NK-92 (cell line): ENCODE measurements around the gene MYO1B.
"Not testable (repeated sequence)": the region's sequence is repeated elsewhere in the genome, so short reads cannot be mapped to it uniquely, and the experiment has no call there.

Experiments
- DNase-seq: peaks from one replicate; lab custom pipeline; 2025; ENCODE audit not compliant: unreplicated experiment; lab: John Stamatoyannopoulos, UW

The MYO1B gene

GRCh38 chr2:191443446-191443845 lies 198.2 kb downstream of the MYO1B start:
- DNase-seq, result no peak

DNA sequence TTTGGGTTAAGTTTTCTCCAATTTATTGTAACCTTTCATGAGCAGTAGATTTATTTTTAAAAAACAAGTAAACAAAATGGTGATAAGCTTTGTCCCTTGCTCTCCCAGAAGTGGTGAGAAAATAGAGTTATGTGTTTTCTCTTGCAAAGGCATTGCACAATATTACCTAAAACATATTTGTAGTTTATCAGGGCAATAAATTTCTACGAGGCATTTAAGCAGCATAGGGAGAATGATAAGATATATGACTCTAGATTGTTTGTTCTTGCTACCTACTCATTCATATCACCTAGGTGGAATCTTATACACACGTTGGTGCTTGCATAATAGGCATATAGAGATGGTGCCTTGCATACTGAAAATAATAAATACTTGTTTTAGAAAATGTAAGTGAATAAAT lies 201.7 kb downstream of the MYO1B start:
- DNase-seq, result no peak

DNA sequence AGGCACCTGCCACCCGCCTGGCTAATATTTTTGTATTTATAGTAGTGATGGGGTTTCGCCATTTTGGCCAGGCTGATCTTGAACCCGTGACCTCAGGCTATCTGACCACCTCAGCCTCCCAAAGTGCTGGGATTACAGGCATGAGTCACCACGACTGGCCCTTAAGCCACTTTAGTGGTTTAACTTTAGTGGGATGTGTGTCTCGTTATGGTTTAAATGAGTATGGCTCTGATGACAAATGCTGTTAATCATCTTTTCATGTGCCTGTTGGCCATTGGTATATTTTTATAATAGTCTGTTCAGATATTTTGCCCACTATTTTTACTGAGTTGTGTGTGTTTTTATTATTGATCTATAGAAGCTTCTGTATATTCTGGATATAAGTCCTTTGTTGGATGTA lies 205.9 kb downstream of the MYO1B start:
- DNase-seq, result no peak

DNA sequence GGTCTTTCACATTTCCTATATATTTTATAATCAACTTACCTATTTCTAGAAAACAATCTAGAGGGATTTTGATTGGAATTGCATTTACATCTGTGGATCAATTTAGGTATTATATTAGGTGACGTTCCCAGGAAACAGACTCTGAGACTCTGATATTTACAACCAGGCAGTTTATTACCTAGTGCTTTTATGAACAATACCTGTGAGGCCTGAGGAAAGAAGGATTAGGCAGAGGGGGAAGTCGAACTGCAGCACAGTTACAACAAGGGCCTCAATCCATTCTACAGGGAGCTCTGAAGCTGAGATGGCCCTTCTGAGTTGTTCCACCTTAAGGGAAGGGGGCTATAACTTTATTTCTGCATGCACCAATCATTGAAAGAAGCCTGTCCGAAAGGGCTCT lies 206.9 kb downstream of the MYO1B start:
- DNase-seq, result no peak

GRCh38 chr2:191453761-191454160 lies 208.6 kb downstream of the MYO1B start:
- no peak for DNase-seq

GRCh38 chr2:191456506-191456905 lies 211.3 kb downstream of the MYO1B start:
- not testable (repeated sequence) for DNase-seq

DNA sequence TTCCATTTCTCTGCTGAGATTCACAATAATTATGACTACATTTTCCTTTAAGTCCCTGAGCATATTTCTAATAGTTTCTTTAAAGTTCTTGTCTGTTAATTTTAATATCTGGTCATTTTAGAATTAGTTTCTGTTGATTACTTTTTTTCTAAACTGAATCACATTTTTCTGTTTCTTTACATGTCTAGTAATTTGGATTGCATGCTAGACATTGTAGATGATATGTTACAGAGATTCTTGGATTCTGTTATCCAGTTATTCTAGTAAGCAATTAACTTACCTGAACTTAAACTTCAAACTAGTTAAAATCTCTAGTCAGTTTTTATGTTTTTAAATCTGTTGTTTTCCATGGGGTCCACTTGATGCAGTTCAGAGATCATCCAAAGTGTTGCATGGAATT lies 214.0 kb downstream of the MYO1B start:
- no peak for DNase-seq

- DNase-seq, result no peak
Measured at GRCh38 chr2:191462370-191462769, 217.2 kb downstream of the MYO1B start.

DNA sequence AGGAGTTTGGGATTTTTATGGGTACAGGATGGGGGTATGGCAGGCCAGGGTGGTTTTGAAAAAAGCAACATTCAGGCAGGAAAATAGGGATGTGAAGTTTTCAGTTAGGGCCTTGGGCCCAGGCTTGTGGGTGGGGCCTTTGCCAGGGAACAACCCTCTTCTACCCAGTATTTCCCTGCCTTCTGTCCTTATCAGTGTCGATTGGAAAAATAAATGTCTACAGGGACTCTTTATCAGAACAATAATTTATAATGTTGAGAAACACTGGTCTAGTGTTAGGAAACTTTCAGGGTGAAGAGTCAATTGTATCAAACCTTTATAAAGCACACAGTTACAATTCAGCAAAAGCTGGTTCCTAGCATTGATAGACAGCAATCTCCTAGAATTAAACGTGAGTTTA lies 218.6 kb downstream of the MYO1B start:
- no peak for DNase-seq

GRCh38 chr2:191465766-191466420 lies 220.7 kb downstream of the MYO1B start:
- no peak for DNase-seq

- DNase-seq, result no peak
Measured at GRCh38 chr2:191467113-191467512, 221.9 kb downstream of the MYO1B start.

GRCh38 chr2:191470306-191470705 lies 225.1 kb downstream of the MYO1B start:
- DNase-seq, result no peak

DNA sequence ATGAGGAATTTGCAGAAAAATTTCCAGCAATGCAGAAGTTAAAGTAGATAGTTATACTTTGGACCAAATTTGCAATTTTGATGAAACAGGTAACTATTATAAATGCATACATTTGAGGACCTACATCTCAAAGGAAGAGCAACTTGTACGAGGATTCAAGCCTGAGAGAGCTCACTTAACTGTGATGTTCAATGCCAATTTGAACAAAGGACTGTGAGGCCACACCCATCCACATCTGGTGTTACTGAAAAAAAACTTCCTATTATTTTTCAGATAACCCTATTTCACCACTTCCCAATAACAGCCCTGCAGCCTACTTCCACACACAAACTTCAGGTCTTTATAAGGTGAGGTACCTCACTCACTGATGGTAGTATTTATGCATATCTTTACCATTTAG lies 229.3 kb downstream of the MYO1B start:
- DNase-seq, result no peak
